Neural cell (in vitro differentiated cells): Measurements from ENCODE around the gene PPP1R13B. TPM values are rescaled to one million over a fixed set of nuclear protein-coding genes. Genes with fewer than 3 reads are reported as not detected.

ENCODE experiments used
- H2AFZ ChIP-seq: fragments of 200-600, 300-800 bp; sonication (generic), shearing (Covaris generic); 2 replicates; pipeline ENCODE4 v1.6.0; 2014; ENCODE audit warnings: low read depth, mild to moderate bottlenecking, antibody characterized with exemption, low read length, moderate library complexity
- H3F3A ChIP-seq: fragments of 200-600 bp; shearing (Covaris generic); 2 replicates; pipeline ENCODE4 v1.6.1; 2016; ENCODE audit warnings: mild to moderate bottlenecking, moderate library complexity, mixed read lengths, antibody characterized with exemption, low read length; ENCODE audit not compliant: insufficient read depth, poor library complexity, severe bottlenecking
- H3K27ac ChIP-seq: fragments of 200-600, 300-800 bp; sonication (generic), shearing (Covaris generic); 2 replicates; pipeline ENCODE4 v1.5.1; 2014; ENCODE audit warnings: mild to moderate bottlenecking, low read length, moderate library complexity
- H3K27me3 ChIP-seq: fragments of 300-800, 200-600 bp; sonication (generic), shearing (Covaris generic); 2 replicates; pipeline ENCODE4 v1.6.0; 2014; ENCODE audit warnings: mild to moderate bottlenecking, low read depth, low read length, moderate library complexity; ENCODE audit not compliant: insufficient read depth
- H3K36me3 ChIP-seq: fragments of 300-800, 200-600 bp; sonication (generic), shearing (Covaris generic); 2 replicates; pipeline ENCODE4 v1.5.1; 2014; ENCODE audit warnings: mild to moderate bottlenecking, antibody characterized with exemption, low read length, moderate library complexity; ENCODE audit not compliant: insufficient read depth
- H3K4me2 ChIP-seq: fragments of 300-800, 200-600 bp; sonication (generic), shearing (Covaris generic); 2 replicates; pipeline ENCODE4 v1.6.0; 2014; ENCODE audit warnings: mild to moderate bottlenecking, low read length
- H3K4me3 ChIP-seq: fragments of 300-800, 200-600 bp; sonication (generic), shearing (Covaris generic); 2 replicates; pipeline ENCODE4 v1.5.1; 2014; ENCODE audit warnings: mild to moderate bottlenecking, low read length, moderate library complexity
- H3K79me2 ChIP-seq: fragments of 200-600 bp; shearing (Covaris generic); replicated peaks from 2 replicates; pipeline ENCODE4 v1.6.0; 2014; ENCODE audit warnings: mild to moderate bottlenecking, low read length, moderate library complexity; ENCODE audit not compliant: insufficient read depth
- H3K9ac ChIP-seq: fragments of 300-800, 200-600 bp; sonication (generic), shearing (Covaris generic); 2 replicates; pipeline ENCODE4 v1.6.1; 2016; ENCODE audit warnings: mild to moderate bottlenecking, low read length, mixed read lengths
- H3K9me2 ChIP-seq: fragments of 200-600 bp; shearing (Covaris generic); 2 replicates; pipeline ENCODE4 v1.6.1; 2016; ENCODE audit warnings: mild to moderate bottlenecking, low read length, mixed read lengths; ENCODE audit not compliant: insufficient read depth
- H3K9me3 ChIP-seq: fragments of 200-600, 300-800 bp; sonication (generic), shearing (Covaris generic); 2 replicates; pipeline ENCODE4 v1.6.1; 2016; ENCODE audit warnings: mild to moderate bottlenecking, mixed run types, low read length, moderate library complexity, mixed read lengths
- H4K20me1 ChIP-seq: fragments of 200-600 bp; shearing (Covaris generic); 2 replicates; pipeline ENCODE4 v1.6.1; 2016; ENCODE audit warnings: mild to moderate bottlenecking, mixed run types; ENCODE audit not compliant: insufficient read depth
- EP300 ChIP-seq: fragments of 450-650 bp; conservative IDR thresholded peaks from 2 replicates; pipeline ENCODE4 v1.6.1; 2014; ENCODE audit warnings: antibody characterized with exemption, mild to moderate bottlenecking, moderate library complexity; ENCODE audit not compliant: poor library complexity, severe bottlenecking
- EZH2 ChIP-seq: fragments of 200-600, 300-800 bp; shearing (Covaris generic), sonication (generic); IDR thresholded peaks from 2 replicates; pipeline ENCODE4 v1.6.1; 2014; ENCODE audit warnings: antibody characterized with exemption, low read length, borderline replicate concordance, mild to moderate bottlenecking; ENCODE audit not compliant: insufficient read depth, poor library complexity, severe bottlenecking
- MXI1 ChIP-seq: fragments of 450-650 bp; conservative IDR thresholded peaks from 2 replicates; pipeline ENCODE4 v1.6.1; 2014; ENCODE audit warnings: antibody characterized with exemption, mild to moderate bottlenecking; ENCODE audit not compliant: poor library complexity, severe bottlenecking
- POLR2AphosphoS5 ChIP-seq: IDR thresholded peaks from 2 replicates; pipeline ENCODE4 v1.6.1; 2012
- RAD21 ChIP-seq: fragments of 450-650 bp; conservative IDR thresholded peaks from 2 replicates; pipeline ENCODE4 v1.6.1; 2014; ENCODE audit warnings: antibody characterized with exemption, mild to moderate bottlenecking, moderate library complexity
- SMC3 ChIP-seq: fragments of 450-650 bp; conservative IDR thresholded peaks from 2 replicates; pipeline ENCODE4 v1.6.1; 2014; ENCODE audit warnings: antibody characterized with exemption, mild to moderate bottlenecking, moderate library complexity; ENCODE audit not compliant: poor library complexity
- TAF1 ChIP-seq: IDR thresholded peaks from 2 replicates; pipeline ENCODE4 v1.6.1; 2012; ENCODE audit warnings: low read depth
- polyA plus RNA-seq: library from polyadenylated mRNA; depleted of rRNA; stranded (reverse); fragments of >200 nt; gene quantifications from 2 replicates; pipeline ENCODE4 v1.2.3, GENCODE V29; 2014
- TF ChIP-seq, protein P1 (sequence below): IDR thresholded peaks from 2 replicates; pipeline ENCODE4 v1.6.1; 2012; ENCODE audit warnings: borderline replicate concordance
- TF ChIP-seq, protein P2 (sequence below): fragments of 450-650 bp; IDR thresholded peaks from 2 replicates; pipeline ENCODE4 v1.5.1; 2014; ENCODE audit warnings: antibody characterized with exemption, mild to moderate bottlenecking, moderate library complexity; ENCODE audit not compliant: poor library complexity, severe bottlenecking

Gene PPP1R13B
- polyA plus RNA-seq, 1 donor from 2014 or later, result 8.2 TPM

- H3K9me3 ChIP-seq, result no peaks in the 10 kb centered on the region
- H3K9ac ChIP-seq, result no peak overlapping the region
- H3K79me2 ChIP-seq, result no peaks in the 10 kb centered on the region
- H3F3A ChIP-seq, result no peaks in the 10 kb centered on the region
- no peak overlapping the region for H2AFZ ChIP-seq
- TF ChIP-seq TAF1 (no peak), EP300 (no peak), RAD21 (no peak), EZH2 (no peak), POLR2AphosphoS5 (no peak), SMC3 (no peak), MXI1 (no peak)
- TF ChIP-seq, protein P1, sequence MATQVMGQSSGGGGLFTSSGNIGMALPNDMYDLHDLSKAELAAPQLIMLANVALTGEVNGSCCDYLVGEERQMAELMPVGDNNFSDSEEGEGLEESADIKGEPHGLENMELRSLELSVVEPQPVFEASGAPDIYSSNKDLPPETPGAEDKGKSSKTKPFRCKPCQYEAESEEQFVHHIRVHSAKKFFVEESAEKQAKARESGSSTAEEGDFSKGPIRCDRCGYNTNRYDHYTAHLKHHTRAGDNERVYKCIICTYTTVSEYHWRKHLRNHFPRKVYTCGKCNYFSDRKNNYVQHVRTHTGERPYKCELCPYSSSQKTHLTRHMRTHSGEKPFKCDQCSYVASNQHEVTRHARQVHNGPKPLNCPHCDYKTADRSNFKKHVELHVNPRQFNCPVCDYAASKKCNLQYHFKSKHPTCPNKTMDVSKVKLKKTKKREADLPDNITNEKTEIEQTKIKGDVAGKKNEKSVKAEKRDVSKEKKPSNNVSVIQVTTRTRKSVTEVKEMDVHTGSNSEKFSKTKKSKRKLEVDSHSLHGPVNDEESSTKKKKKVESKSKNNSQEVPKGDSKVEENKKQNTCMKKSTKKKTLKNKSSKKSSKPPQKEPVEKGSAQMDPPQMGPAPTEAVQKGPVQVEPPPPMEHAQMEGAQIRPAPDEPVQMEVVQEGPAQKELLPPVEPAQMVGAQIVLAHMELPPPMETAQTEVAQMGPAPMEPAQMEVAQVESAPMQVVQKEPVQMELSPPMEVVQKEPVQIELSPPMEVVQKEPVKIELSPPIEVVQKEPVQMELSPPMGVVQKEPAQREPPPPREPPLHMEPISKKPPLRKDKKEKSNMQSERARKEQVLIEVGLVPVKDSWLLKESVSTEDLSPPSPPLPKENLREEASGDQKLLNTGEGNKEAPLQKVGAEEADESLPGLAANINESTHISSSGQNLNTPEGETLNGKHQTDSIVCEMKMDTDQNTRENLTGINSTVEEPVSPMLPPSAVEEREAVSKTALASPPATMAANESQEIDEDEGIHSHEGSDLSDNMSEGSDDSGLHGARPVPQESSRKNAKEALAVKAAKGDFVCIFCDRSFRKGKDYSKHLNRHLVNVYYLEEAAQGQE, result no peak
- TF ChIP-seq, protein P2, sequence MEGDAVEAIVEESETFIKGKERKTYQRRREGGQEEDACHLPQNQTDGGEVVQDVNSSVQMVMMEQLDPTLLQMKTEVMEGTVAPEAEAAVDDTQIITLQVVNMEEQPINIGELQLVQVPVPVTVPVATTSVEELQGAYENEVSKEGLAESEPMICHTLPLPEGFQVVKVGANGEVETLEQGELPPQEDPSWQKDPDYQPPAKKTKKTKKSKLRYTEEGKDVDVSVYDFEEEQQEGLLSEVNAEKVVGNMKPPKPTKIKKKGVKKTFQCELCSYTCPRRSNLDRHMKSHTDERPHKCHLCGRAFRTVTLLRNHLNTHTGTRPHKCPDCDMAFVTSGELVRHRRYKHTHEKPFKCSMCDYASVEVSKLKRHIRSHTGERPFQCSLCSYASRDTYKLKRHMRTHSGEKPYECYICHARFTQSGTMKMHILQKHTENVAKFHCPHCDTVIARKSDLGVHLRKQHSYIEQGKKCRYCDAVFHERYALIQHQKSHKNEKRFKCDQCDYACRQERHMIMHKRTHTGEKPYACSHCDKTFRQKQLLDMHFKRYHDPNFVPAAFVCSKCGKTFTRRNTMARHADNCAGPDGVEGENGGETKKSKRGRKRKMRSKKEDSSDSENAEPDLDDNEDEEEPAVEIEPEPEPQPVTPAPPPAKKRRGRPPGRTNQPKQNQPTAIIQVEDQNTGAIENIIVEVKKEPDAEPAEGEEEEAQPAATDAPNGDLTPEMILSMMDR, result no peak
- no peak overlapping the region for H3K4me2 ChIP-seq
- no peaks in the 10 kb centered on the region for H3K27me3 ChIP-seq
- H3K9me2 ChIP-seq, result no peaks in the 10 kb centered on the region
- H3K27ac ChIP-seq, result no peak overlapping the region
- no peaks in the 10 kb centered on the region for H3K36me3 ChIP-seq
- no peaks in the 10 kb centered on the region for H4K20me1 ChIP-seq
- no peak overlapping the region for H3K4me3 ChIP-seq
Observed at GRCh38 chr14:103887557-103888115, 40.3 kb upstream of the PPP1R13B start.

- Histone ChIP-seq H3K27me3 (no peaks in the 10 kb centered on the region), H3K36me3 (no peaks in the 10 kb centered on the region)
Observed at GRCh38 chr14:103887170-103887501, 39.8 kb upstream of the PPP1R13B start.

More at GRCh38 chr14:103887170-103887501, 39.8 kb upstream of the PPP1R13B start:
- Histone ChIP-seq H3K9ac (no peak overlapping the region), H3K4me3 (no peak overlapping the region), H3K79me2 (no peaks in the 10 kb centered on the region), H4K20me1 (no peaks in the 10 kb centered on the region), H3K9me2 (no peaks in the 10 kb centered on the region), H3K27ac (no peak overlapping the region), H3K4me2 (no peak overlapping the region), H3F3A (no peaks in the 10 kb centered on the region), H2AFZ (no peak overlapping the region), H3K9me3 (no peaks in the 10 kb centered on the region)
- TF ChIP-seq RAD21 (no peak), EP300 (no peak)
- TF ChIP-seq, protein P2, result no peak
- TF ChIP-seq, protein P1, result no peak
